Measurements from ENCODE around the gene PRDM10.
"Not testable (repeated sequence)": the region's sequence is repeated elsewhere in the genome, so short reads cannot be mapped to it uniquely, and the experiment has no call there.

Gene PRDM10, protein sequence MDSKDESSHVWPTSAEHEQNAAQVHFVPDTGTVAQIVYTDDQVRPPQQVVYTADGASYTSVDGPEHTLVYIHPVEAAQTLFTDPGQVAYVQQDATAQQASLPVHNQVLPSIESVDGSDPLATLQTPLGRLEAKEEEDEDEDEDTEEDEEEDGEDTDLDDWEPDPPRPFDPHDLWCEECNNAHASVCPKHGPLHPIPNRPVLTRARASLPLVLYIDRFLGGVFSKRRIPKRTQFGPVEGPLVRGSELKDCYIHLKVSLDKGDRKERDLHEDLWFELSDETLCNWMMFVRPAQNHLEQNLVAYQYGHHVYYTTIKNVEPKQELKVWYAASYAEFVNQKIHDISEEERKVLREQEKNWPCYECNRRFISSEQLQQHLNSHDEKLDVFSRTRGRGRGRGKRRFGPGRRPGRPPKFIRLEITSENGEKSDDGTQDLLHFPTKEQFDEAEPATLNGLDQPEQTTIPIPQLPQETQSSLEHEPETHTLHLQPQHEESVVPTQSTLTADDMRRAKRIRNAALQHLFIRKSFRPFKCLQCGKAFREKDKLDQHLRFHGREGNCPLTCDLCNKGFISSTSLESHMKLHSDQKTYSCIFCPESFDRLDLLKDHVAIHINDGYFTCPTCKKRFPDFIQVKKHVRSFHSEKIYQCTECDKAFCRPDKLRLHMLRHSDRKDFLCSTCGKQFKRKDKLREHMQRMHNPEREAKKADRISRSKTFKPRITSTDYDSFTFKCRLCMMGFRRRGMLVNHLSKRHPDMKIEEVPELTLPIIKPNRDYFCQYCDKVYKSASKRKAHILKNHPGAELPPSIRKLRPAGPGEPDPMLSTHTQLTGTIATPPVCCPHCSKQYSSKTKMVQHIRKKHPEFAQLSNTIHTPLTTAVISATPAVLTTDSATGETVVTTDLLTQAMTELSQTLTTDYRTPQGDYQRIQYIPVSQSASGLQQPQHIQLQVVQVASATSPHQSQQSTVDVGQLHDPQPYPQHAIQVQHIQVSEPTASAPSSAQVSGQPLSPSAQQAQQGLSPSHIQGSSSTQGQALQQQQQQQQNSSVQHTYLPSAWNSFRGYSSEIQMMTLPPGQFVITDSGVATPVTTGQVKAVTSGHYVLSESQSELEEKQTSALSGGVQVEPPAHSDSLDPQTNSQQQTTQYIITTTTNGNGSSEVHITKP

GRCh38 chr11:130002352-130002845 lies at the start of gene PRDM10:
Gene PRDM10, minus strand, starts transcription at chr11:130002835. Its CDS starts 41,871 bp downstream, at chr11:129960964.
- peak; percentile 96 for DNase-seq

DNA sequence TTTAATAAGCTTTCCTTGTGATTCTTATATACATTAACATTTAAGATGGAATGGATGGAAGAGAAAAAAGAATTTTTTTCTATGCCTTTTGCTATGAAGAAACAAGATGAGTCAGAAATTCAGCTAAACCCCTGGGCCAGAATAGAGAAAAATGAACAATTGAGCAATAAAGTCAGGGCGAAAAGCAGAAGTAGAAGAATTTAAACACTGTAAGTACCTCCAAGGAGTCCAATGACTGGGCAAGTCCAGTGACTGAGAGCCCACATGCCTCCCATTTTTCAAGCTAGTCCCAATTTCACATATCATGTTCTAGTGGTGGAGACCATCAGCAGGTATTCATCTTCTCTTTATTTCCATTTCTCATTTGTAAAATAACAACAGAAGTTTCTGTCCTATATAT lies 48.4 kb upstream of the PRDM10 start:
- no peak for DNase-seq

- DNase-seq, result peak; percentile 15
Measured at GRCh38 chr11:130050257-130050656, 47.6 kb upstream of the PRDM10 start.

GRCh38 chr11:130049328-130049771 lies 46.7 kb upstream of the PRDM10 start:
- DNase-seq, result no peak

GRCh38 chr11:130047141-130047540 lies 44.5 kb upstream of the PRDM10 start:
- peak; percentile 18 for DNase-seq

DNA sequence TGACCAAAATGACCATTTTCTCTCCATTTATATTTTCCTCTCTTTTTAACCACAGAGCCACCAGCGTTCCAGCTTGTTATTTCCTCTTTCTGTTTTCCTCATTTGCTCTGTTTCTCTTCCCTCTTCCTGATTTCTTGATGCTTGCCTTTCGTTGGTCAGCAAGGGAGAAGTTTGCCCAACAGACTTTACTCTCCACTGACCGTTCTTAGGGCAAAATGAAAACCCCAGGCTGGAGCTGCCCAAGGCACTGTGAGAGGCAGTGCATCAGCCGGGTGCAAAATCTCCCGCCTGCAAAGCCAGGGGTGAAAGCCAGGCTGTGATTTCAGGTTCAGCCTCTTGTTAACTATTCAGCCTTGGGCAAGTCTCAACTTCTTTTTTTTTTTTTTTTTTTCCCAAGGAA lies 40.9 kb upstream of the PRDM10 start:
- DNase-seq, result no peak

GRCh38 chr11:130042093-130042591 lies 39.5 kb upstream of the PRDM10 start:
- peak; percentile 98 for DNase-seq

DNA sequence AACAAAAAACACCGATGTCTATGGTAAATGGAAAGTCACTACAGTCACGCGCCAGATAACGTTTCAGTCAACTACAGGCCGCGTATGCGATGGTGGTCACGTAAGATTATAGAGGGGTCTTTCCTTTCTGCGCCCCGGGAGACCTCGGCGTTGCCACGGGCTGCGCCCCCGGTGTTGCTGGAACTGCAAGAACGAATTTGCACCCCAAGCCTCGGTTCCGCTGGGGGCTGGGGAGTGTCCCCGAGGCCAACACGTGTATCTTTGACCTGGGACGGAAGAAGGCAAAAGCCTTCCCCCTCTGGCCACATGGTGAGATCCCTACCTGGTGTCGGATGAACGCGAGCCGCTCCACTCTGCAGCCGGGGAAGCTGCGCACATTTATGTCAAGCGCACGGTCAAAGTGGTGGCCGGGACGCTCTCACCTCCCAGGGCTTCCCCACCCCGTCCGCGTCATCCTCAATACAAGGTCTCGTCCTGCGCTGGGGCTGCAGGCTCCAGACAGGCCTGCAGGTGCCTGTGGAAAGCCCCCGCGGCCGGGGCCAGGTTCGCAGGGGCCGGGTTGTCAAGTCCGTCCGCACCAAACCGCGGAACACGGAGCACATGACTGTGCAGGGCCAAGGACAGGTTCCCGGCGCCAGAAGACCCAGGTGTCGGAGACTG lies 37.8 kb upstream of the PRDM10 start:
- DNase-seq, result no peak

DNA sequence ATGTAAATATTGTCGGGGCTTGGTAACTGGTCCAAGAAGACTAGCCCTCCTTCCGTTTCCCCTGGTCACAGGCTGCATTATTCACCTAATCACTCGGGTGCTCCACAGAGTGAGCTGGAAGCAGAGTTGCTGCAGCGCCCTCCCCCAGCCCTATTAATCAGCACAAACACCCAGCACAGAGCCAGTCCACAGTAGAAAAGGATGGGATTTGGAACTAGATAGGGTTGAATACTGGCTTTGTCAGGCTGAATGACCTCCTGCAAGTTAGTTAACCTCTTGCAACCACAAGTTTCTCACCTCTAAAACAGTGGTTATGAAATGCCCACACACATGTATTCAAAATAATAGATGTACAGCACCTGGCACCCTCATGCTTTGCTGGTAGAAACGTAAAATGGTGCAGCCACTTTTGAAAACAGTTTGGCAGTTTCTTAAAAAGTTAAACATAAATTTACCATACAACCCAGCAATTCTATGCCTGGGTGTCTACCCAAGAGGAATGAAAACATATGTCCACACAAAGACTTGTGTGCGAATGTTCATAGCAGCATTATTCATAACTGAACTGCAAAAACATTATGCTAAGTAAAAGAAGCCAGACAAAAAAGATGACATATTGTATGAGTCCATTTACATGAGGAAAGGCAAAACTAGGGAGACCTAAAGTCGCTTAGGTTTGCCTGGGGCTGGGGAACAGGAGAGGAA lies 35.4 kb upstream of the PRDM10 start:
- DNase-seq, result no peak

DNA sequence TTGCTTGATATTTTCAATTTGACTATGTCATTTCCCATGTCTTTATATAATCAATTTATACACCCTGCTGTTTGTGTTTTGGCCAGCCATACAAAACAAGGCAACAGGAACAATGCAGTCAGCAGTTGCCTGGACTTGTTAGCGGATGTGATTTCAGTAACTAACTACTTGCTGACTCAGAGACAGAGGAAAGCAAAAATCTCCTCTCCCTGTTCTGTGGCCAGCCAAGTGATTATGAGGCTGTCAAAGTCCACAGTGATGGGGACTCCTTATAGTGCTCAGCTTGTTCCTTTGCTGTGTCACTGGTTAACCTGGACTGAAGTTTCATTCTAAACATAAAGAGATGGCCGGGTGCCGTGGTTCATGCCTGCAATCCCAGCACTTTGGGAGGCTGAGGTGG lies 34.4 kb upstream of the PRDM10 start:
- DNase-seq, result no peak

DNA sequence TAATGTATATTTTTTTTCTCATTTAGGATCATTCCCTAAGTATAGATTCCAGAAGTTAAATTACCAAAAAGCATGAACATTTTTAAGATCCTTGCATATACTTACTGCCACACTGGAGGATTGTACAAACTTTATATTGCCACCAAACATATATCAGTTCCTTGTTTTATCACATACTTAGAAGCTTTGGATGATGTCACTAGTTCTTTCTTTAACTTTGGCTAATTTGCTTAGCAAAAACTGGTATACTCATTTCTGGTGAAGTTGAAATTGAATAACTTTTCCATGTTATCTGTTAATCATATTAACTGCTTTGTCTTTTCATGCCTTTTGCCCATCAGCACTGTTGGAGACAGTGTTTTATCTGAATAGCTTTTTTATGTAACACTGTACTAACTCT lies 31.6 kb upstream of the PRDM10 start:
- DNase-seq, result no peak

DNA sequence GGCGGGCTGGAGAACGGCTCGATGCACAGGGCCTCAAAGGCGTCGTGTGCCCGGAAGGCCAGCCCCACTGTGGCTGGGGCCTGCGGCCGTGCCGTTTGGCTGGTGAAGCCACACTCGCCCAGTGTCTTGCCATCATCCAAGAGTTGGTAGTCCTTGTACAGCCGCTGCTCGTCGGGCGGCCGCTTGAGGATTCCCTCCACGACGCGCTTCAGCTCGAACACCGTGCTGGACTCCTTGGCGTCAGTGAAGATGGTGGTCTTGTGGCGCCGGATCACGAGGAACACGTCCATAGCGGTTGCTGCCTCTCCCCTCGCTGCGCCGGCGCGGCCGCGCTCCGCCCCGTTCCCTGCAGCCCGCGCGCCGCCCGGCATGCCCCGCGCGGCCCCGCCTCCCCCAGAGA lies 30.3 kb upstream of the PRDM10 start:
- DNase-seq, result no peak

GRCh38 chr11:130031945-130032344 lies 29.3 kb upstream of the PRDM10 start:
- DNase-seq, result no peak

DNA sequence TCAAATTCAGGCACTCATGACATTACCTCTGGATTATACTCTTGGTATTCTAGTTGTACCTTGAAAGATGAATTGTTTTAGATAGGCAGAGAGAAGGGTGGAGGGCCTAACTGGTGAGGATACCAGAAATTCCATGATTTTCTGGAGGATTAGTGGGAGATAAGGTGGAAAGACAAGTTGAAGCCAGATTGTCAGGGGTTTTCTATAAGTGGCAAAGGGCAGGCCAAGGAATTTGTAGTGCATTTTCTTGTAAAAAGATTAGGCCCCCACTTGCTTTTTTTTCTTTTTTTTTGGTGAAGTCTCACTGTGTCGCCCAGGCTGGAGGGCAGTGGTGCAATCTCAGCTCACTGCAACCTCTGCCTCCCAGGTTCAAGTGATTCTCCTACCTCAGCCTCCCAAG lies 28.4 kb upstream of the PRDM10 start:
- DNase-seq, result no peak

DNA sequence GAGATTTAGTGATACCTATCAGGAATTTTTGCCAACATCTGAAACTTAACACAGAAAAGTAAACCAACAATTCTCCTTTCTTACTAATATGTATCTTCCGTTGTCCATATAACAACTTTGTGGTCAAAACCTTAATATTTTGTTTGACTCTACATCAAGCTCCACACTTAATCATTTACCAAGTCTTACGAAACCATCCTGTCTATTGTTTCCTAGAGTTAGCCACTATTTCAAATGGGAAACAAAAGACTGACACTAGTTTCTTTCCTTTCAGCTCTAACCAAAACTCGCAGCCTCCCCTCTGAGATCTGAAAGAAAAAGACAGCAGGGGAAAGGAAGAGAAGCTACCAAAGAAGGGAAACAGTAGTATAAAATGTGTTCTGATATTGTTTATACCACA lies 26.5 kb upstream of the PRDM10 start:
- no peak for DNase-seq

DNA sequence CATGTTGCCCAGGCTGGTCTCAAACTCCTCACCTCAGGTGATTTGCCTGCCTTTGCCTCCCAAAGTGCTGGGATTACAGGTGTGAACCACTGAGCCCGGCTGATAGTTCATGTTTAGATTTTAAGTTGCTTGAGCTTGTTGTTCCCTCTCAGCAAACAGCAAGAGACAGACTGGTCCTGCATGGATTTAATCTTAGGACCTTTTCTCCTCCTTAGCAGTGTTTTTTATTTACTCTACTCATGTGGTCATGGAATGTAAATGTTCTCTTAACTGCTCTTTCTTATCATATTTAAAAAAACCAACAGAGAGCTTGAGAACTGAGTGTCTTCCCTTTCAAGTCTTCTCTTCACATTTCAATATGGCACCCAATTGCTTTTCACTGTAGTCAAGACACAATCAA lies 22.7 kb upstream of the PRDM10 start:
- no peak for DNase-seq

- no peak for DNase-seq
Measured at GRCh38 chr11:130024361-130024760, 21.7 kb upstream of the PRDM10 start.

DNA sequence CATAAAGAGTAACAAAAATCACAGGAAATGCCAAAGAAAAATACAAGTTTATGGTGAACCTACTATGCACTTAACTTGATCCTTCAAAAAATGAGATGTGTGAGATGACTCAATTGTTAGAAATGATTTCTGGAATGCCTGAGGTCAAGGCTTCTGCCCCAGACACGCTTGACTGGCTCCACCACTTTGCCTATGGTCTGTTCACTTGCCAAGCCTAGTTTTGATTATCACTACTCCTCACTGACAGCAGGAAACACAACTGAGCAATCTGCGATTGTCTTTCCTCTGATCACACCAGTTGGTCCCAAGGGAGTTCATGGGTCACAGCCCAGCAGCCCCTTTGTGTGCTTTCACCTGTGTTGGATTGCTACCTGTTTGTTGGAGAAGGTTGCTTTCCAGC lies 20.6 kb upstream of the PRDM10 start:
- DNase-seq, result no peak

DNA sequence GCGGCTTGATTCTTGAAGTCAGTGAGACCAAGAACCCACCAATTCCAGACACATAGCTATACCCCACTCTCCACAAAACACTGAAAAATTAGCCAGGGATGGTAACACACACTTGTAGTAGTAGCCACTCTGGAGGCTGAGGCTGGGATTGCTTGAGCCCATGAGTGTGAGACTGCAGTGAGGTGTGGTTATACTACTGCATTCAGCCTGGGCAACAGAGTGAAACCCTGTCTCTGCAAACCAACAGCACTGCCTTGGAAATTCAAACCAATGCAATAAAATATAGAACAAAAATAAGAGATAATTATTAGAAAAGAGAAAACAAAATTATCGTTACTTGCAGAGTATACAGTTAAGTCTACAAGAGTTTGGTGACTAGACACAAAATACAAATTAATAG lies 20.2 kb upstream of the PRDM10 start:
- DNase-seq, result no peak

DNA sequence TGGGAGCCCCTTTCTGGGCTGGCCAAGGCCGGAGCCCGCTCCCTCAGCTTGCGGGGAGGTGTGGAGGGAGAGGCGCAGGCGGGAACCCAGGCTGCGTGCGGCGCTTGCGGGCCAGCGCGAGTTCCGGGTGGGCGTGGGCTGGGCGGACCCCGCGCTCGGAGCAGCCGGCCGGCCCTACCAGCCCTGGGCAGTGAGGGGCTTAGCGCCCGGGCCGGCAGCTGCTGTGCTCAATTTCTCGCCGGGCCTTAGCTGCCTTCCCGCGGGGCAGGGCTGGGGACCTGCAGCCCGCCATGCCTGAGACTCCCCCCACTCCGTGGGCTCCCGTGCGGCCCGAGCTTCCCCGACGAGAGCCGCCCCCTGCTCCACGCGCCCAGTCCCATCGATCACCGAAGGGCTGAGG lies 19.0 kb upstream of the PRDM10 start:
- not testable (repeated sequence) for DNase-seq

GRCh38 chr11:130020323-130020722 lies 17.7 kb upstream of the PRDM10 start:
- no peak for DNase-seq

GRCh38 chr11:130015846-130016245 lies 13.2 kb upstream of the PRDM10 start:
- not testable (repeated sequence) for DNase-seq

All from DMS53 (cell line).